ENCODE measurements around the gene MYBPC2.

GRCh38 chr19:50468818-50469217 is 36.1 kb downstream of the MYBPC2 start:
- TF ChIP-seq ZNF670 (tag by site-specific recombination; IDR thresholded peaks at IDR 0.05; ENCODE audit: low read depth): no peak
- no peak for TF ChIP-seq MYNN (tag by site-specific recombination; IDR thresholded peaks at IDR 0.05; ENCODE audit: borderline replicate concordance)
- TF ChIP-seq ZNF350 (tag by site-specific recombination; IDR thresholded peaks at IDR 0.05): no peak
- TF ChIP-seq, protein P1, sequence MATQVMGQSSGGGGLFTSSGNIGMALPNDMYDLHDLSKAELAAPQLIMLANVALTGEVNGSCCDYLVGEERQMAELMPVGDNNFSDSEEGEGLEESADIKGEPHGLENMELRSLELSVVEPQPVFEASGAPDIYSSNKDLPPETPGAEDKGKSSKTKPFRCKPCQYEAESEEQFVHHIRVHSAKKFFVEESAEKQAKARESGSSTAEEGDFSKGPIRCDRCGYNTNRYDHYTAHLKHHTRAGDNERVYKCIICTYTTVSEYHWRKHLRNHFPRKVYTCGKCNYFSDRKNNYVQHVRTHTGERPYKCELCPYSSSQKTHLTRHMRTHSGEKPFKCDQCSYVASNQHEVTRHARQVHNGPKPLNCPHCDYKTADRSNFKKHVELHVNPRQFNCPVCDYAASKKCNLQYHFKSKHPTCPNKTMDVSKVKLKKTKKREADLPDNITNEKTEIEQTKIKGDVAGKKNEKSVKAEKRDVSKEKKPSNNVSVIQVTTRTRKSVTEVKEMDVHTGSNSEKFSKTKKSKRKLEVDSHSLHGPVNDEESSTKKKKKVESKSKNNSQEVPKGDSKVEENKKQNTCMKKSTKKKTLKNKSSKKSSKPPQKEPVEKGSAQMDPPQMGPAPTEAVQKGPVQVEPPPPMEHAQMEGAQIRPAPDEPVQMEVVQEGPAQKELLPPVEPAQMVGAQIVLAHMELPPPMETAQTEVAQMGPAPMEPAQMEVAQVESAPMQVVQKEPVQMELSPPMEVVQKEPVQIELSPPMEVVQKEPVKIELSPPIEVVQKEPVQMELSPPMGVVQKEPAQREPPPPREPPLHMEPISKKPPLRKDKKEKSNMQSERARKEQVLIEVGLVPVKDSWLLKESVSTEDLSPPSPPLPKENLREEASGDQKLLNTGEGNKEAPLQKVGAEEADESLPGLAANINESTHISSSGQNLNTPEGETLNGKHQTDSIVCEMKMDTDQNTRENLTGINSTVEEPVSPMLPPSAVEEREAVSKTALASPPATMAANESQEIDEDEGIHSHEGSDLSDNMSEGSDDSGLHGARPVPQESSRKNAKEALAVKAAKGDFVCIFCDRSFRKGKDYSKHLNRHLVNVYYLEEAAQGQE (tag by site-specific recombination; IDR thresholded peaks at IDR 0.05): no peak
- TF ChIP-seq HOXA7 (CRISPR knock-in tag; IDR thresholded peaks at IDR 0.05; ENCODE audit: borderline replicate concordance): no peak
- no peak for TF ChIP-seq YY1 (tag by site-specific recombination; IDR thresholded peaks at IDR 0.05)
- TF ChIP-seq, protein P2, sequence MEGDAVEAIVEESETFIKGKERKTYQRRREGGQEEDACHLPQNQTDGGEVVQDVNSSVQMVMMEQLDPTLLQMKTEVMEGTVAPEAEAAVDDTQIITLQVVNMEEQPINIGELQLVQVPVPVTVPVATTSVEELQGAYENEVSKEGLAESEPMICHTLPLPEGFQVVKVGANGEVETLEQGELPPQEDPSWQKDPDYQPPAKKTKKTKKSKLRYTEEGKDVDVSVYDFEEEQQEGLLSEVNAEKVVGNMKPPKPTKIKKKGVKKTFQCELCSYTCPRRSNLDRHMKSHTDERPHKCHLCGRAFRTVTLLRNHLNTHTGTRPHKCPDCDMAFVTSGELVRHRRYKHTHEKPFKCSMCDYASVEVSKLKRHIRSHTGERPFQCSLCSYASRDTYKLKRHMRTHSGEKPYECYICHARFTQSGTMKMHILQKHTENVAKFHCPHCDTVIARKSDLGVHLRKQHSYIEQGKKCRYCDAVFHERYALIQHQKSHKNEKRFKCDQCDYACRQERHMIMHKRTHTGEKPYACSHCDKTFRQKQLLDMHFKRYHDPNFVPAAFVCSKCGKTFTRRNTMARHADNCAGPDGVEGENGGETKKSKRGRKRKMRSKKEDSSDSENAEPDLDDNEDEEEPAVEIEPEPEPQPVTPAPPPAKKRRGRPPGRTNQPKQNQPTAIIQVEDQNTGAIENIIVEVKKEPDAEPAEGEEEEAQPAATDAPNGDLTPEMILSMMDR (tag by site-specific recombination; IDR thresholded peaks at IDR 0.05): no peak
- TF ChIP-seq, protein P3, sequence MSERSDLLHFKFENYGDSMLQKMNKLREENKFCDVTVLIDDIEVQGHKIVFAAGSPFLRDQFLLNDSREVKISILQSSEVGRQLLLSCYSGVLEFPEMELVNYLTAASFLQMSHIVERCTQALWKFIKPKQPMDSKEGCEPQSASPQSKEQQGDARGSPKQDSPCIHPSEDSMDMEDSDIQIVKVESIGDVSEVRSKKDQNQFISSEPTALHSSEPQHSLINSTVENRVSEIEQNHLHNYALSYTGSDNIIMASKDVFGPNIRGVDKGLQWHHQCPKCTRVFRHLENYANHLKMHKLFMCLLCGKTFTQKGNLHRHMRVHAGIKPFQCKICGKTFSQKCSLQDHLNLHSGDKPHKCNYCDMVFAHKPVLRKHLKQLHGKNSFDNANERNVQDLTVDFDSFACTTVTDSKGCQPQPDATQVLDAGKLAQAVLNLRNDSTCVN (tag by site-specific recombination; optimal IDR thresholded peaks at IDR 0.05): no peak
- no peak for TF ChIP-seq REPIN1 (tag by site-specific recombination; IDR thresholded peaks at IDR 0.05; ENCODE audit: low read depth)
- no peak for TF ChIP-seq ZNF404 (tag by site-specific recombination; IDR thresholded peaks at IDR 0.05)
- TF ChIP-seq ZBTB10 (tag by site-specific recombination; IDR thresholded peaks at IDR 0.05): no peak
- no peak for TF ChIP-seq ZBTB49 (tag by site-specific recombination; IDR thresholded peaks at IDR 0.05; ENCODE audit: low read depth)
- TF ChIP-seq, protein P4, sequence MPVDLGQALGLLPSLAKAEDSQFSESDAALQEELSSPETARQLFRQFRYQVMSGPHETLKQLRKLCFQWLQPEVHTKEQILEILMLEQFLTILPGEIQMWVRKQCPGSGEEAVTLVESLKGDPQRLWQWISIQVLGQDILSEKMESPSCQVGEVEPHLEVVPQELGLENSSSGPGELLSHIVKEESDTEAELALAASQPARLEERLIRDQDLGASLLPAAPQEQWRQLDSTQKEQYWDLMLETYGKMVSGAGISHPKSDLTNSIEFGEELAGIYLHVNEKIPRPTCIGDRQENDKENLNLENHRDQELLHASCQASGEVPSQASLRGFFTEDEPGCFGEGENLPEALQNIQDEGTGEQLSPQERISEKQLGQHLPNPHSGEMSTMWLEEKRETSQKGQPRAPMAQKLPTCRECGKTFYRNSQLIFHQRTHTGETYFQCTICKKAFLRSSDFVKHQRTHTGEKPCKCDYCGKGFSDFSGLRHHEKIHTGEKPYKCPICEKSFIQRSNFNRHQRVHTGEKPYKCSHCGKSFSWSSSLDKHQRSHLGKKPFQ (tag by site-specific recombination; IDR thresholded peaks at IDR 0.05): no peak
